ENCODE data around the gene SHISA2. TPM values are rescaled to one million over a fixed set of nuclear protein-coding genes. Genes with fewer than 3 reads are reported as not detected.
"Not testable (repeated sequence)": the region's sequence is repeated elsewhere in the genome, so short reads cannot be mapped to it uniquely, and the experiment has no call there.

The SHISA2 gene
- total RNA-seq (2014; rRNA removed; shearing (Covaris generic)) = not detected in 2 replicates

DNA sequence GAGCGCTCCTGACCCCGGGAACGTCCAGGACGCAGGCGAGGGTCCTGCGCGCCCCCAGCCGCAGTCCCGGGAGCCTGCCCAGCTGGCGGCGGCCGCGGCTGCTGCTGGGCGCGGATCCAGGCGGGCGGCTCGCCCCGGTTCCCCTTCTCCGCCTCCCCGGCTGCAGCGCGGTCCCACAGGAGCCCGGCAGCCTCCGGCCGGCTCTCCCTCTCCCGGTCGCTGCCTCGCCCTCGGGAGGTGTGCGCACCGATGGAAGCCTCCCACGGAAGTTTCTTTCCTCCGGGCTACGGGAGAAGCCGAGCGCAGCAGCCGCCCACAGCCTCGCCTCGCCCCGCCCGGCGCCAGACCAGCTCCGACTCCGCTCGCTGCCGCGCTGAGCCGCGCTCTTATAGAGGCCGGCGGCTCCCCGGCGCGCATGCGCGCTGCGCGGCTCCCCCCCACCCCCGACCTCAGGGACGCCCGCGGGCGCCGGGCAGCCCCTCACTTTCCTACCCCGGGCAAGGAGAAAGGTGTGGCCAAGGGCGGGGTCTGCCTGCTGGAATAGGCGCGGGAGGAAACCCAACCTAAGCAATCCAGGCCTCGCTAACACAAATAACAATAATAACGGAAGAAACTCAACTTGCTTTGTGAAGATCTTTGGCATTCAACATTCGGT is at the start of gene SHISA2:
TSS of gene SHISA2 (minus strand) at position 360 of the 655 bp plus-strand sequence. CDS start 1,041 bp downstream, outside the sequence.
- no peak for DNase-seq (ENCODE audit: low spot score)

- DNase-seq (ENCODE audit: low spot score) = no peak
Measured at GRCh38 chr13:26095846-26096610, 44.2 kb upstream of the SHISA2 start.

- peak; percentile 64 for DNase-seq (ENCODE audit: low spot score)
Measured at GRCh38 chr13:26095338-26095737, 43.5 kb upstream of the SHISA2 start.

DNA sequence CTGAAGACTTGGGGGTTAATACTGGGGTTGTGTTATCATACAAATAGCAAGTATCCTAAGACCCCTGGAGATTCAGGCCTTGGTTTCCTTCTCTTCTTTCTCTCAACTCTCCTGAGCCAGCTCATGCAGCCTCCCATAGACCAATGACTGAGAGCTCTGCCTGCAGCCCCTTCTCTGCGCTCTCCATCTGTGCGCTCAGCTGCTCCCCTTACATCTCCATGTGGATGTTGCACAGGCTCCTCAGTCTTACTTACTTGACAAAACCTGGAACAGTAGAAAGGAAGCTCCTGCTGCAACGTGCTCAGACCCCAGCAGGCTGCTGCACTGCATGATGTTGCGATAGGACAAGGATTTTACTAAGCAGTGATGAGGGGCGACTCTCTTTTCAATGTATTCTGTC is 25.0 kb upstream of the SHISA2 start:
- DNase-seq (ENCODE audit: low spot score) = not testable (repeated sequence)

DNA sequence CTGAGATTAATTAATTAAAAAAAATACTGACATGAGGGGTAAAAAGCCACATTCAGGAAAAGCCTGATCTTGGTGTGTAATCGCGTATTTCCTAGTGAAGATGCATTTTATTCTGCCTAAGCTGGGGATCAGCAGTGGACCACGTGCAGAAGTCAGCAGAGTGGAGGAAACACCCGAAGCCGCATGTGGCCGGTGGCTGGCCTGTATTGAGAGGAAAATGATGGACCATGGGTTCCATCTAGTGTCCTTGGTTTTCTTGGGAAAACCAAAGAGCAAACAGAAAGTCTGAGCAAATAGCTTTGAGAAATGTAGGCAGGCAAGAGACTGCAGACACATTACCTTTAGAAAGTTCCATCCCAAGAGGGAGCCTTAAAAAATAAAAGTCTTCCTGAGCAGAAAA is 23.7 kb upstream of the SHISA2 start:
- DNase-seq (ENCODE audit: low spot score) = no peak

- DNase-seq (ENCODE audit: low spot score) = no peak
Measured at GRCh38 chr13:26074706-26075105, 22.9 kb upstream of the SHISA2 start.

- DNase-seq (ENCODE audit: low spot score) = peak; percentile 28
Measured at GRCh38 chr13:26072335-26072734, 20.5 kb upstream of the SHISA2 start.

- no peak for DNase-seq (ENCODE audit: low spot score)
Measured at GRCh38 chr13:26071691-26072090, 19.9 kb upstream of the SHISA2 start.

DNA sequence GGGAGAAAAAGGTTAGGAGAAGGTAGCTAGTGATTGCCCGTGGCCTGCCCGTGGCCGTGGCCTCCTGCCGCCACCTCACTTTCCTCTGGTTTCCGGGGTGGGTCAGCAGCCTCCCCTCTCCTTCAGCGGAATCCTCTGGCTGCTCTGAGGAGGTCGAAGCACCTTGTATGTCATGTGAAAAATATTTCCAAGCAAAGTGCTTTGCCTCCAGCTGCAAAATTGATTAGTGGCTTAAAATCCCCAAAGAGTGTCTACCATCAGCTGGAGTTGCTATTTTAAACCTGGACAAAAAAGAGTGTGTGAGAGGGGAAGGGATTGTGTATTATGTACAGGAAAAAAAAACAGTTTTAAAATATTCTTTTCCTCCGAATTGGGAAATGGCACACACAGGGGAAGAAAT is 17.8 kb upstream of the SHISA2 start:
- not testable (repeated sequence) for DNase-seq (ENCODE audit: low spot score)

- DNase-seq (ENCODE audit: low spot score) = not testable (repeated sequence)
Measured at GRCh38 chr13:26068372-26068771, 16.6 kb upstream of the SHISA2 start.

DNA sequence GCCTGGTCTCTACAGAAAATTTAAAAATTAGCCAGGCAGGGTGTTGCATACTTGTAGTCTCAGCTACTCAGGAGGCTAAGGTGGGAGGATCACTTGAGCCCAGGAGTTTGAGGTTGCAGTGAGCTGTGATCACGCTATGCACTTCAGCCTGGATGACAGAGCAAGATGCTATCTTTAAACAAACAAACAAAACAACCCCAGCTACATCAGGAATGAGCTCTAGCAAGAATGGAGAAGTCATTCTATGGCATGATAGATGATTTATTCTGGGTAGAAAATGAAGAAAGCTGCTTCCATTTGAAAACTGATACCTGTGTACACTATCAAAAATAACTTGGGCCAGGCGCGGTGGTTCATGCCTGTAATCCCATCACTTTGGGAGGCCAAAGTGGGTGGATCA is 15.8 kb upstream of the SHISA2 start:
- no peak for DNase-seq (ENCODE audit: low spot score)

DNA sequence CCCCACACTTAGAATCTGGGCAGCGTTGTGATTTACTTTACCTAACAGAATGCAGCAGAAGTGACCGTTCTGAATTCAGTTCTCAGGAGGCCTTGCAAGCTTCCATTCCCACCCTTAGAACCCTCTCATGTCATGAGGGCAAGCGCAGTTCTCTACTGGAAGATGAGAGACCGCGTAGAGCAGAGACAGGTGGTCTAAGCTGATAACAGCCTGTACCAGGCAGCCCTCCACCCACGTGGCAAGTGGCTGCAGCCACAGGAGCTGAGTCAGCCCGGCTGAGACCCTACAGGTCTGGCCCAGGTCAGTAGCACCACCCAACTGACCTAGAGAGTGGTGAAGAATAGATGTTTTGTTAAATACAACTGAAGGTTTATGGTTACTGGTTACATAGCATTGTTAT is 14.7 kb upstream of the SHISA2 start:
- not testable (repeated sequence) for DNase-seq (ENCODE audit: low spot score)

DNA sequence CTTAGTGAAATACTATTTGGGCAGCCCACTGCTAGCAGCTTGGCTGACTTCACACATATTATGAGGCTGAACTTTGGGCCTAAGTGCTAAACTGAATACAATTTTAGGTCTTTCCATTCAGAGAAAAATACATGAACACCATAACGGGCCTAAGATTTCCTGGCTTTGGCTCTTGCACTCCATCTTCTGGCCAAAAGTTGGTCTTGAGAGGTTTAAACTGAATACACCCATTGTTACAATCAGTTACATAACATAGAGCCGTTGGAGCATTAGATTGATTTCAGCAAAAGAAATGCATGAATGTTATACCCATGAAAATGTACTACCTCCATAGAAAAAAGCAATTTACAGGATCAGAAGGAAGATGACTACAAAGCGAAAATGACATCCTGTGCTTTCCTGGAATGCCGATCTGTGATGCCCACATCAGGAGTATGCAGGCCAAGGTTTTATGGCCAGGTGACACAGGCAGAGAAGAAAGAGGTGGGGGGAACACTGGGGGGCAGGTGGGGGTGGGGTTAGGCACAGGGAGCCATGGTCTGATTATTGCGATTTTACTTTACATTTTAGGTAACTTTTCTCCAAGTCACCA is 11.1 kb upstream of the SHISA2 start:
- peak; percentile 93 for DNase-seq (ENCODE audit: low spot score)

DNA sequence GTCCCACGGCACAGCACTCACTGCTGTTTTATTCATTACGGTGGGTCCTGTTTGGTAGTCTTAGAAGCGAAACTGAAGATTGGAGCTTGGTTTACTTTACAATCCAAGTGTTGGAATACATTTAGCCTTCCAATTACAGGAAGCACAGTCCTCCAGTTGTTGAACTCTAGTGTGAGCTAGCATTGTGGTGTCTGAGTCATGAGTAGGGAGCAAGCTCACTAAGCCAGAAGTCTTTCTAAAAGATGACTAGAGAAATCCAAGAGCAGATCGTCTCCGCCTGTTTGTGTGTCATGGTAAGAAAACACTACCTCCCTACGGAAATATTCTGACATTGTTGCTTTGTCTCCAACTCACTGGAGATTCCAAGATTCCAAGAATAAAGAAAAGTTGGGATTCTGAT is 10.1 kb upstream of the SHISA2 start:
- no peak for DNase-seq (ENCODE audit: low spot score)

DNA sequence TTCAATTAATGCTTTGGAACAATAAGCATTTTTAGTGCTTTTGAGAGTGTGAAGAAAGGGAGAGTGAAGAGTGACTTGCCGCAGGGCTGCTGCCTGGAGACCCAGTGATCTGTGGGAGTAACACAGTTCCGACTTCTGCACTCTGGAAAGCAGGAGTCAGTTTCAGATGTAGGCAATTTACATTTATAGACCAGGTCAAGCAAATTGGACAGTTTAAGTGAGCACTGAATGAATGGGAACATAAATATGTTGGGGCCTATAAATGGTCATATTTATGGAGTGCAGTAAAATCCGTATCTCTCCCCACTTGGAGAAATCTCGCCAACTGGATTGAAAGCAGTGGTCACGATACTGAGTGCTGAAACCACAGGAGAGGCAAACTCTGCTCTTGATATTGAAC is 9.4 kb upstream of the SHISA2 start:
- DNase-seq (ENCODE audit: low spot score) = no peak

GRCh38 chr13:26060357-26060756 is 8.5 kb upstream of the SHISA2 start:
- no peak for DNase-seq (ENCODE audit: low spot score)

DNA sequence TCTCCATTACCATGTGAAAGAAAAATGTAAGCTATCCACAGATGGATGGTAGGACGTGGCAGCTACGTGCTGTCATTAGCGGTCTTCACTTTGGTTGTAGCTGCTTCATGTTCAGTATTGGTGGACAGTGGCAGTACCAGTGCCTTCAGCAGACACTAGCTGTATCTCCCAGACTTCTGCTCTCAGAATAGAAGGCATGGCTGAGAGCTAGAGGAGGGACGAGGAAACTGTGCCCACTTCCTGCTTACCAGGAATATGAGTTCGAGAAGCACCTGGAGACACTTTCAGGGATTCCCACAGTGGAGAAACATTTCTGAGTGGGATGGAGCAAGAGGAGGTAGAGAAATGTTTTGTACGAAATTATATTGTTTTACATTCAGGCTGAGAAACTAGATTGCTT is 6.9 kb upstream of the SHISA2 start:
- no peak for DNase-seq (ENCODE audit: low spot score)

DNA sequence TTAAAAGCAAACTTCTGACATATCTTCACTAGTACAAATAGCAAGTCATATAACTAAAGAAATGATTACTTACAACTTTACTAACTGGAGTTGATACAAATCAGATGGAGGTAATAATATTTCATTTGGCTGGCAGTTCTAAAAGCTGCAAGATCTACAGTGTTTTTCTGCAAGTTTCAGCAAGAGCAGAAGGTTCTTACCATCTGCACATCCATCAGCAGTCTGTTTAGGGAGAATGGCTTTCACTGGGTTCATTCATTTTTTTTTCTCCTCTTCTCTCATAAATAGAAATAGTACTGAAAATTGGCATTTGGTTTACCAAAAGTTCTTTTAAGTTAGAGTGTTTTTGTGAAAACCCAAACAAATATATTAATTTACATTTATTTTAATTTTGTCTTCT is 3.1 kb upstream of the SHISA2 start:
- DNase-seq (ENCODE audit: low spot score) = no peak

DNA sequence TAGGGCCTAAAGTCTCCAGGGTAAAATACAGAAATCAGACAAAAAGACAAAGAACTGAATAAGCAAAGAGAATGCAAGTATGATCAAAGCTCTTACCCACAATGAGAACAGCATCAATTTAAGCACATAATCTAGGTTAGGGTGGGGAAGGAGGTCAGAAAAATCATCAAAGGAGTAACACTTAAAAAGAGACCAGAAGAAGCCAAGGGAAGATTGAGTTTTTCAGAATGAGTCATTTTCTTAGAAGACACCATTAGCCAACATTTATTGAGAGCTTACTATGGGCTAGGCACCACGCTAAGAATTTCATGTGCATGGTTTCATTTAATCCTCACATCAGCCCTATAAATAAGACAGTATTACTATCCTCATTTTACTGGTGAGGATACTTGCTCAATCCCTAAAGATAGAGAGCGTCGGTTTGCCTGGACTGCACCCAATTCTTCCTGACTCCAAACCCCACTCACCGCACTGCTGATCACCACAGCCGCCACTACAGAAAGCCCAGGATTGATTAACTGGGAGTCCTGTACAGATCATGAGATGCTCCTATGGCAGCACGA is 1.7 kb upstream of the SHISA2 start:
- no peak for DNase-seq (ENCODE audit: low spot score)

- no peak for DNase-seq (ENCODE audit: low spot score)
Measured at GRCh38 chr13:26052337-26052736, 521 bp upstream of the SHISA2 start.

DNA sequence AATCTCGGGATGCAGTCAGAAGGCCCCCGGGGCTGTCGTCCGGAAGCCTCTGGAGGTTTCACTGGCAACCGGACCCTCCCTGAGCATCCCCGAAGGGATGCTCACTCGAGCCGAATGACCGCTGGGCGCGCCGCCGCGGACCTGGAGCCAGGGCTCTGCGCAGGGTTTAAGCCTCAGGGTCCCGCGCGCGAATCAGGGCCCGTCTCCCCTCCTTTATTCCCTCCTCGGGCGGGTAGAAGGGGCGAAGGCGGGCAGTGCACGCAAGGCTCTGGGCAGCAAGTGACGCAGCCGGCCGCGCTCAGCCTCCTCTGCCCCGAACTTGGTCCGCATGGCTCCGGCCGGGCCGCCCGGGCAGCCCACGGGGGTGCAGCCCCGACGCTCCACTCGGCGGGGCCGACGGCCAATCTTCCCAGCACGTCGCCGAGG is 572 bp downstream of the SHISA2 start:
- no peak for DNase-seq (ENCODE audit: low spot score)

DNA sequence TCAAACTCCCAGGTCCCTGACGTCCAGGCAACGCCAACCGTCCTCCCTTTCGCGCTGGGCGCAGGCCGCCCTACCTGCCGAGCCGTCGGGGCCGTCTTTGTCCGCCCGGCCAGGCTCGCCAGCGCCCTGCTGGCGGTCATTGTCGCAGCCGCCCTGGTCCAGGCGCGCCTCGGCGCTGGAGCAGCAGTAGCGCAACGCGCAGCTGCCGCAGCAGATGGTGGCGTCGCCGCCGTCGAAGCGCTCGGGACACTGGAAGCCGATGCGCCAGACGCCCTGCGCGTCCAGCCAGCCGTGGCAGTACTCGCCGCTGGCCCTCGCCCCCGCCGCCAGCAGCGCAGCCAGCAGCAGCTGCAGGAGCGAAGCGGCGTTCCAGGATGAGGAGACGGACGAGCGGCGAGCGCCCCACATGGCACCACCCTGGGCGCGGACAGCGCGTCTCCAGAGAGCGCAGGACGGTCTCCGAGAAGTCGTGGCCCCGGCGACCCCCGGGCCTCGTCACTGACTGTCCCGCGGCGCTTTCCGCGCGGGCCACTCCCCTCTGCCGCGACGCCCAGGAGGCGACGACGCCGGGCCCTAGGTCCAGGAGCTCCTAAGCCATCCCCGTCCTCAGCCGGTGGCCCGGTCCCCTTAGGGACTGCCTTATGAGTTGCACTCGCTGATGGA is 1.1 kb downstream of the SHISA2 start:
- no peak for DNase-seq (ENCODE audit: low spot score)

All from HT-29 (cell line).